Measurements from ENCODE around the gene ADH1A. TPM values are rescaled to one million over a fixed set of nuclear protein-coding genes. Genes with fewer than 3 reads are reported as not detected.

The ADH1A gene
- total and polyA plus RNA-seq, 9 of the 15 experiments (the other 6 are each of a cell fraction or from before 2014, with no cell fraction given), result not detected

GRCh38 chr4:99323756-99324155, 33.0 kb upstream of the ADH1A start:
- Histone ChIP-seq H4K20me1 (replicated peaks; ENCODE audit: control insufficient read depth, insufficient read depth, low read length) (no peaks in the 10 kb centered on the region), H3K4me3 (no peak overlapping the region), H3K27ac (ENCODE audit: extremely low read depth, low read depth, low read length) (no peak overlapping the region), H3K27me3 (ENCODE audit: control insufficient read depth in 2 of 2, insufficient read depth in 2 of 2, low read length in 2 of 2) (no peaks in the 10 kb centered on the region), H3K4me1 (replicated peaks in 1 of 2; ENCODE audit: control insufficient read depth in 2 of 2, insufficient read depth in 2 of 2, low read length in 2 of 2) (no peaks in the 10 kb centered on the region), H3K9me3 (replicated peaks; ENCODE audit: control insufficient read depth, insufficient read depth, low read depth, low read length) (no peaks in the 10 kb centered on the region), H3K79me2 (ENCODE audit: control insufficient read depth, insufficient read depth, low read length) (no peaks in the 10 kb centered on the region), H3K4me2 (ENCODE audit: insufficient read depth, low read length) (no peak overlapping the region), H2AFZ (ENCODE audit: low read depth, low read length) (no peak overlapping the region), H3K36me3 (ENCODE audit: control insufficient read depth, insufficient read depth, low read length) (no peaks in the 10 kb centered on the region), H3K9ac (ENCODE audit: insufficient read depth in 1 of 2, low read depth in 2 of 2, low read length in 2 of 2) (no peak overlapping the region), H3K9me1 (ENCODE audit: control insufficient read depth, insufficient read depth, low read length) (no peaks in the 10 kb centered on the region)
- in situ Hi-C loops (cut with MboI) (no loop called here), intact Hi-C loops (cut with micrococcal nuclease) (no loop called here)
- BruUV-seq (replicated peaks), result no TSS peak
- ChIA-PET POLR2A (no interaction called here), CTCF (ENCODE audit: low intra/inter-chr PET ratio) (no interaction called here)
- no peak for TF ChIP-seq CBX3 (IDR thresholded peaks at IDR 0.05; ENCODE audit: borderline replicate concordance in 1 of 2, low read length in 2 of 2)
- FAIRE-seq, result no peak
- WGBS (ENCODE audit: insufficient coverage, low coverage, missing lambda C conversion rate), result 0% methylated on average over 1 of the region's 1 CpG
- DNase-seq (ENCODE audit: extremely low read depth in 1 of 4, low spot score in 3 of 4), result no peak
- ATAC-seq, result no peak

DNA sequence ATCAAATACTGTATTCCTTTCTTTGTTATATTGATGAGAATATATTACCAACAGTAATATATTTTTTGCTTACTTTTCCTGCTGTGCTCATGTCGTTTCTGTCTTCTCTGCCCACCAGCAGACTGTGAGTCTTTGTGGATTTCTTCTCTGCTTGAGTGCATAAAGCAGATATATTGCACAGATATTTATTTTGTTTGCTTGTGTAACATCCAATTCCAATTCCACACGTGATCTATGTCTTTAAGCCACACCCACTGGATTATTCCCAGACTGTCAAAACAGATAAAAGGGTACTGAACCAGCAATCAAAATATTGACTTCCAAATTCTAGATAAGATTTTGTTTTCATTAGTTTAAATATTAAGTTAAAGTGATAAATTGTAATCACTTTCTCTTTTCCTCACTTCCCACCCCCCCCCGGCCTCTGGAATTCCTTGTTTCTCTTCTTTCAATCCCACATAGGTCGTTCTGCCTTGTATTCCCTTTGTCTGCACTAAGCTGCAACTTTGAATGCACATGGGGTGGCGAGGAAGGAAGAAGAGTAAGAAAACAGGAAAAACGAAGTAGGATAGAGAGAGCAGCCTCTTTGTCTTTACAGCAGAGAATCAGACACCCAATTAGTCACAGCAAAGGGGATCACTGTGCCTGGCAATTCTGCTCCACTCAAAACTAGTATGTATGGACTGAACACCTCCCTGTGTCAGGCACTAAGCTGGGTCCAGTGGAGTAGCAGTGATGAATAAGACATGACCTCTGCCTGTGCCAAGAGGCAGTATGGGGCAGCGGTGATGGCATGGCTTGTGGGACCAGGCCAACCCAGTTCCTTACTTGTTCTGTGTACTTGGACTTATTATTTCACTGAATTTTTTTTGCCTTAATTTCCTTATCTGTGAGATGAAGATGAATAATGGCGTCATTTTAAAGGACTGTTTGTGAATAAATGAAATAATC, 30.7 kb upstream of the ADH1A start, which contains the start of gene ADH1B:
ADH1B (minus strand) TSS at position 161 of the 951 bp plus-strand sequence; CDS start at position 91, 70 bp downstream.
- no peaks in the 10 kb centered on the region for H3K36me3 ChIP-seq (ENCODE audit: control insufficient read depth, insufficient read depth, low read length)
- no peak within 1 kb of the TSS for H3K27ac ChIP-seq (ENCODE audit: extremely low read depth, low read depth, low read length)
- H3K27me3 ChIP-seq (ENCODE audit: control insufficient read depth in 2 of 2, insufficient read depth in 2 of 2, low read length in 2 of 2), result no peaks in the 10 kb centered on the region
- POLR2A ChIA-PET, result no interaction called here
- FAIRE-seq (no peak), ATAC-seq (no peak), DNase-seq (ENCODE audit: extremely low read depth in 1 of 4, low spot score in 3 of 4) (no peak)
- under 1% methylated on average over 8 of the region's 8 CpGs for WGBS (ENCODE audit: insufficient coverage, low coverage, missing lambda C conversion rate)
- H2AFZ ChIP-seq (ENCODE audit: low read depth, low read length), result no peak within 1 kb of the TSS
- TF ChIP-seq FOSL1 (tag; conservative IDR thresholded peaks at IDR 0.05) (no peak), MTA3 (IDR thresholded peaks at IDR 0.05; ENCODE audit: borderline replicate concordance) (no peak), ID3 (CRISPR knock-in tag; IDR thresholded peaks at IDR 0.05) (no peak), ID3 (tag; IDR thresholded peaks at IDR 0.05) (no peak), AFF1 (IDR thresholded peaks at IDR 0.05; ENCODE audit: low read depth in 1 of 2, partially characterized antibody in 2 of 2) (no peak), SRSF9 (IDR thresholded peaks at IDR 0.05; ENCODE audit: borderline replicate concordance, low read depth, low read length) (no peak), SIRT6 (IDR thresholded peaks at IDR 0.05; ENCODE audit: low read depth, low read length) (no peak), NR2C1 (IDR thresholded peaks at IDR 0.05) (no peak), NR2C1 (tag; IDR thresholded peaks at IDR 0.05) (no peak)
- H3K79me2 ChIP-seq (ENCODE audit: control insufficient read depth, insufficient read depth, low read length), result no peaks in the 10 kb centered on the region
- no peaks in the 10 kb centered on the region for H4K20me1 ChIP-seq (replicated peaks; ENCODE audit: control insufficient read depth, insufficient read depth, low read length)
- H3K4me2 ChIP-seq (ENCODE audit: insufficient read depth, low read length), result no peak within 1 kb of the TSS
- in situ Hi-C loops (cut with MboI), result no loop called here
- no peak within 1 kb of the TSS for H3K4me3 ChIP-seq
- intact Hi-C loops (cut with micrococcal nuclease), result no loop called here
- BruUV-seq (replicated peaks), result no TSS peak
- no peak within 1 kb of the TSS for H3K9ac ChIP-seq (ENCODE audit: insufficient read depth in 1 of 2, low read depth in 2 of 2, low read length in 2 of 2)
- no peaks in the 10 kb centered on the region for H3K9me1 ChIP-seq (ENCODE audit: control insufficient read depth, insufficient read depth, low read length)
- no peaks in the 10 kb centered on the region for H3K4me1 ChIP-seq (replicated peaks in 1 of 2; ENCODE audit: control insufficient read depth in 2 of 2, insufficient read depth in 2 of 2, low read length in 2 of 2)
- H3K9me3 ChIP-seq (replicated peaks; ENCODE audit: control insufficient read depth, insufficient read depth, low read depth, low read length), result no peaks in the 10 kb centered on the region
- CTCF ChIA-PET (ENCODE audit: low intra/inter-chr PET ratio), result no interaction called here
